Chondrocyte (in vitro differentiated cells): ENCODE data around the gene ST7. TPM values are rescaled to one million over a fixed set of nuclear protein-coding genes. Genes with fewer than 3 reads are reported as not detected.

Source experiments
- DNase-seq: peaks from one replicate; pipeline ENCODE4 v3.0.0; 2021; ENCODE audit warnings: mixed read lengths, low spot score
- H3K27ac Mint-ChIP-seq: one replicate; pipeline ENCODE4 v1.8.0; 2021; ENCODE audit warnings: mild to moderate bottlenecking, moderate library complexity, mixed read lengths; ENCODE audit not compliant: unreplicated experiment
- H3K27me3 Mint-ChIP-seq: 2 replicates; pipeline ENCODE4 v1.8.0; 2021; ENCODE audit warnings: low read depth, mixed read lengths
- H3K36me3 Mint-ChIP-seq: 2 replicates; pipeline ENCODE4 v1.8.0; 2021; ENCODE audit warnings: low read depth, mixed read lengths
- H3K4me1 Mint-ChIP-seq: 2 replicates; pipeline ENCODE4 v1.8.0; 2021; ENCODE audit warnings: low read depth, mild to moderate bottlenecking, mixed read lengths
- H3K4me3 Mint-ChIP-seq: one replicate; pipeline ENCODE4 v1.8.0; 2021; ENCODE audit warnings: mild to moderate bottlenecking, moderate library complexity, mixed read lengths; ENCODE audit not compliant: unreplicated experiment
- H3K9me3 Mint-ChIP-seq: 2 replicates; pipeline ENCODE4 v1.8.0; 2021; ENCODE audit warnings: low read depth, mixed read lengths
- CTCF ChIP-seq: fragments of 200-600 bp; sonication (generic); IDR thresholded peaks from 2 replicates; pipeline ENCODE4 v1.5.0; 2021; ENCODE audit warnings: antibody characterized with exemption, mild to moderate bottlenecking, moderate library complexity
- microRNA-seq: library from miRNA; unstranded; fragments of <30 nt; microRNA quantifications from one replicate; pipeline ENCODE4 v1.2.0, GENCODE V29; 2020; ENCODE audit warnings: borderline number of aligned reads
- total RNA-seq: library from RNA; stranded (reverse); gene quantifications from 3 replicates; pipeline ENCODE4 v1.2.1, GENCODE V29; 2021

The ST7 gene
- total RNA-seq, 1 donor from 2014 or later: 69.7 TPM

DNA sequence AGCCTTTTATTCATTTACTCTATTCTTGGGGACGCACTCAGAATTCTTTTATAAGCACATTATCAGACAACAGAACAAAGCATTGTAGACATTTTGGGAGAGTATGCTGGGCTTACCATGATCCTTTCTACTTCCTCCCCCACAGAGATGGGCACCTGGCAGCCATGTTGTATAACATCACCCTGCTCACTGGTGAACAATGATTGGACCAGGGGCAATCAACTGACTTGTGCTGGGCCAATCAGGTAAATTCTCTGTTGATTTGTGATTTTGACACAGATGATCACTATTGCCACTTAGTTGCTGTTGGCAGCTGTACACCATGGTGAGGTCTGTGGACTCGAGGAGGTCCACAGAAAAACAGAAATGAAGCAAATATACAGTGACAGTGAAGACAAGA lies 325.9 kb downstream of the ST7 start:
- peaks cover 11% of the 10 kb centered on the region for H3K27me3 Mint-ChIP-seq
- TF ChIP-seq CTCF: no peak
- no peak overlapping the region for H3K4me3 Mint-ChIP-seq

More for the DNA sequence above, 325.9 kb downstream of the ST7 start:
- Mint-ChIP-seq H3K36me3 (peaks cover 3% of the 10 kb centered on the region), H3K4me1 (peaks cover 14% of the 10 kb centered on the region), H3K27ac (no peak overlapping the region), H3K9me3 (peaks cover 3% of the 10 kb centered on the region)
- no peak for DNase-seq

Small RNA genes within 50 kb of the gene (microRNA-seq; reads per million reads assigned to microRNA genes)
- gene MIR6132: 2.2 reads per million

Other genes starting within 250 kb of the ST7 start
- 201 to 231 TPM (median 213 TPM) in 3 replicates for gene CAPZA2, start 90.9 kb upstream of the ST7 start, total RNA-seq